Anterior cingulate cortex (tissue), 58 donors: ENCODE measurements around the gene ATP6V1B1.
A peak's percentile ranks its signal among the peaks of the same experiment; 100 is the strongest.

ENCODE experiments used
- DNase-seq, 58 donors: peaks; one replicate each; lab custom pipeline; 2025; lab: John Stamatoyannopoulos, UW

The ATP6V1B1 gene

GRCh38 chr2:70962885-70963878 lies 27.5 kb downstream of the ATP6V1B1 start:
- DNase-seq = no peak

- no peak for DNase-seq
Observed at GRCh38 chr2:70964133-70964532, 28.4 kb downstream of the ATP6V1B1 start.

GRCh38 chr2:70964596-70965386 lies 29.1 kb downstream of the ATP6V1B1 start:
- DNase-seq = peak in 43 of 58 donors; percentile 11 to 77 (median 33)

- DNase-seq = no peak
Observed at GRCh38 chr2:70965506-70965905, 29.8 kb downstream of the ATP6V1B1 start.

- no peak for DNase-seq
Observed at GRCh38 chr2:70966681-70967080, 31.0 kb downstream of the ATP6V1B1 start.

- no peak for DNase-seq
Observed at GRCh38 chr2:70967189-70967588, 31.5 kb downstream of the ATP6V1B1 start.

- DNase-seq = no peak
Observed at GRCh38 chr2:70974592-70974991, 38.9 kb downstream of the ATP6V1B1 start.

DNA sequence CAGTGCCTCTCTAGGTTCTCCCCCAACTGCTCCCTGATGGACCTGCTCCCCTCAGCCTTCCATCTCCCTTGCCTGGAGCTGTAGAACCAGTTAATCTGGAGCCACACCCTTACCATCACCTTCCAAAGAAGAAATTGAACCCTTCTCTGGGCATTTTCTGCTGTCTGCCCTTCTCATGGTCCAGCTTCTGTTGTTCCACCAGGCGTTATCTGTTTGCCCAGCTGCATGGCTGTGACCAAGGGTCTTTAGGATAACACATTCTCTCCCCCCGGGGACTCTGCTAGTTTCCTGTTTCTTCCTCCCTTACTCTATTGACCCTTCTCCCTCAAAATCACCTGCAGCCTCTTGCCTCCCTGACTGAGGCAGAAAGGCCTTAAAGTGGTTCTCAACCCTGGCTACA lies 39.5 kb downstream of the ATP6V1B1 start:
- DNase-seq = no peak

GRCh38 chr2:70977605-70978205 lies 42.0 kb downstream of the ATP6V1B1 start:
- no peak for DNase-seq

GRCh38 chr2:70978341-70979179 lies 42.9 kb downstream of the ATP6V1B1 start, which contains the start of gene ANKRD53:
Gene ANKRD53, plus strand, starts transcription at chr2:70978630. Its CDS starts 16 bp downstream, at chr2:70978646.
- DNase-seq = peak in 5 of 58 donors; percentile 10 to 38 (median 19)

- DNase-seq = no peak
Observed at GRCh38 chr2:70979180-70979488, 43.4 kb downstream of the ATP6V1B1 start.

DNA sequence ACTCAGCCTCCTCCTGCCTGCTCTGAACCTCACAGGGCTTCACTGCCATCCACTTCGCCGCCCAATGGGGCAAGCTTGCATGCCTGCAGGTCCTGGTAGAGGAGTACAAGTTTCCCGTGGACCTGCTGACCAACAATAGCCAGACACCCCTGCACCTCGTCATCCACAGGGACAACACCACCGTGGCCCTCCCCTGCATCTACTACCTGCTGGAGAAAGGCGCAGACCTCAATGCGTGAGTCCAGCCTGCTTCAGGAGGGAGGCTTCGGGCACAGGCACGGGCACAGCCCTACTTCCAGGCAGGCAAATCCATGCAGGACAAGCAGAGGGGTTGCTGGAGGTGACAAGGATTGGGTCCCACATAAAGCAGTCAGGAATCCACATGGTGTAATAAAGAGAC lies 43.9 kb downstream of the ATP6V1B1 start:
- DNase-seq = no peak

DNA sequence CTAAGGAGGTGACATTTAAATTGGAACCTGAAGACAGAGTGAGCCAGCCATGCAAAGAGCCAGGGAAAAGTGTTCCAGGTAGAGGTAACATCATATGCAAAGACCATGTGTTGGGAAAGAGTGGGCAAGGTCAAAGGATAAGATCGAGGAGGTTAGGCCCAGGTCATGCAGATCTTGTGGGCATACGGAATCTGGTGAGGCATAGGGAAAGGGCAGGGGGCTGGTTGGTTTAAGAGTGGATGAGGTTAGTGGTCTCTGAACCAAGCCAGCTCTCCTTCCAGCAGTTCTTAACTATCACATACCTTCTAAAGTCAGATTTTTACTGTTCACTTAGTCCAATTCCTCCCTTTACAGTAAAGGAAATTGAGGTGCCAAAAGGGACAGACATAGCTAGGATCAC lies 45.7 kb downstream of the ATP6V1B1 start:
- DNase-seq = no peak

GRCh38 chr2:70981866-70982810 lies 46.4 kb downstream of the ATP6V1B1 start:
- no peak for DNase-seq

DNA sequence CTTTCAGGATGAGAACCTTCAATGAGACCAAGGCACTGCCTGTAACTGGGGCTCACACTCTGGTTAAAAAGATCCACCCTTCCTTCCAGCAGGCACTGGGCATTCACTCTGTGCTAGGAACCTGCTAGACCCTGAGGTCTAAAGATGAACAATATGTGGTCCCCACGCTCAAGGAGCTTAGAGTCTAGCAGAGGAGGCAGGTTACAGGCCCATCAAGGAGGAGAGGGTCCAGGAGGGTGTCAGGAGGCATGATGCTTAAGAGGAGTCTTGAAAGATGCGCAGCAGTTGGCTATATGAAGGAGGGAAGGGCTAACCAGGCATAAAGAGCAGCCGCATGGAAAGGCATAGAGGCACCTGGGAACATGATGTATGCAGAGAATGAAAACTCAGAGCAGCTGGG lies 47.3 kb downstream of the ATP6V1B1 start:
- no peak for DNase-seq

GRCh38 chr2:70983506-70984227 lies 48.0 kb downstream of the ATP6V1B1 start:
- no peak for DNase-seq

DNA sequence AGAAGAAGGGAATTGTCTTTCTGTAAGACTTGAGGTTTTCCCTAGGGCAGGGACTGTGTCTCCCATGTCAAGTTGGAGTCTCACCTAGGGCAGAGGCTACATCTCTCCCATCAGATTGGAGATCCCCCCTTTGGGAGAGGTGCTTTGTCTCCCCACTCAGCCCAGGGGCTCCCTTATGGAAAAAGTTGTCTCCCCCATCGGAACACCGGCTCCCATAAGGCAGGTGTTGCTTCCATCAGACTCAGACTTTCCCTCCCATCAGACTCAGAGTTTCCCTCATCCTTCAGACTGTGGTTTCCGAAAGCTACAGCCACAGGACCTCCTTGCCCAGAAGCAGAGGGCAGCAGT lies 48.5 kb downstream of the ATP6V1B1 start:
- no peak for DNase-seq

GRCh38 chr2:70984576-70985282 lies 49.0 kb downstream of the ATP6V1B1 start:
- peak in 22 of 58 donors; percentile 3 to 55 (median 18) for DNase-seq
